HepG2 (cell line): Measurements from ENCODE around the gene RBM12. TPM values are rescaled to one million over a fixed set of nuclear protein-coding genes. Genes with fewer than 3 reads are reported as not detected.

Source experiments
- ELF1 ChIP-seq: sonication (generic); formaldehyde crosslinking; IDR thresholded peaks from 2 replicates; pipeline ENCODE4 v1.4.0; 2020; ENCODE audit warnings: missing genetic modification reagents
- ESRRA ChIP-seq: sonication (generic); formaldehyde crosslinking; IDR thresholded peaks from 2 replicates; pipeline ENCODE4 v1.5.1; 2020; ENCODE audit warnings: mild to moderate bottlenecking, low read depth, missing genetic modification reagents
- EZH2 ChIP-seq: conservative IDR thresholded peaks from 2 replicates; pipeline ENCODE4 v1.6.1; 2012; ENCODE audit warnings: mild to moderate bottlenecking, low read depth, low read length, moderate library complexity
- RFXANK ChIP-seq: IDR thresholded peaks from 2 replicates; pipeline ENCODE4 v1.6.1; 2016
- SP140L ChIP-seq: sonication (generic); formaldehyde crosslinking; IDR thresholded peaks from 2 replicates; pipeline ENCODE4 v1.4.0; 2020; ENCODE audit warnings: missing genetic modification reagents, borderline replicate concordance
- U2AF1 ChIP-seq: fragments of 200-400 bp; formaldehyde crosslinking; optimal IDR thresholded peaks from 2 replicates; pipeline ENCODE3; 2017; ENCODE audit warnings: mild to moderate bottlenecking, low read depth, low read length
- YEATS2 ChIP-seq: sonication (generic); formaldehyde crosslinking; IDR thresholded peaks from 2 replicates; pipeline ENCODE4 v1.4.0; 2020; ENCODE audit warnings: missing genetic modification reagents, borderline replicate concordance
- ZBTB7A ChIP-seq: sonication (generic); formaldehyde crosslinking; IDR thresholded peaks from 2 replicates; pipeline ENCODE4 v1.8.0; 2022; ENCODE audit warnings: mild to moderate bottlenecking, missing genetic modification reagents
- ZNF383 ChIP-seq: sonication (generic); formaldehyde crosslinking; IDR thresholded peaks from 2 replicates; pipeline ENCODE4 v1.4.0; 2020; ENCODE audit warnings: missing genetic modification reagents, mild to moderate bottlenecking, borderline replicate concordance
- ZNF468 ChIP-seq: sonication (generic); formaldehyde crosslinking; IDR thresholded peaks from 2 replicates; pipeline ENCODE4 v1.8.0; 2022; ENCODE audit warnings: mild to moderate bottlenecking, moderate library complexity, missing genetic modification reagents
- ZNF713 ChIP-seq: sonication (generic); formaldehyde crosslinking; IDR thresholded peaks from 2 replicates; pipeline ENCODE4 v1.4.0; 2020; ENCODE audit warnings: mild to moderate bottlenecking, missing genetic modification reagents
- ZNF737 ChIP-seq: sonication (generic); formaldehyde crosslinking; IDR thresholded peaks from 2 replicates; pipeline ENCODE4 v1.5.0; 2020; ENCODE audit warnings: missing genetic modification reagents, mild to moderate bottlenecking, borderline replicate concordance
- polyA plus RNA-seq, 8 experiments: library from polyadenylated mRNA; depleted of rRNA in 3 of 8; stranded (reverse) in 7 of 8; unstranded in 1 of 8; fragments of >200 nt; fragmentation: Illumina TruSeq in 4 of 8; extraction: Trizol in 4 of 8; gene quantifications; 2 replicates each; pipeline versions ENCODE4 v1.2.1 to v1.2.3, GENCODE V29; 2011 to 2016; ENCODE audit warnings: low read depth in 4 of 8, missing spikeins in 1 of 8, mixed read lengths in 1 of 8; ENCODE audit not compliant: insufficient read depth in 1 of 8
- total RNA-seq, 5 experiments: library from RNA; depleted of rRNA; stranded (reverse); fragments of >200 nt; fragmentation: Illumina TruSeq; extraction: Trizol; gene quantifications; 2 replicates each; pipeline ENCODE4 v1.2.3, GENCODE V29; 2016; ENCODE audit warnings: low read depth in 1 of 5
- TF ChIP-seq, protein P1 (sequence below): sonication (generic); formaldehyde crosslinking; IDR thresholded peaks from 2 replicates; pipeline ENCODE4 v1.8.0; 2022; ENCODE audit warnings: mild to moderate bottlenecking, missing genetic modification reagents, borderline replicate concordance
- TF ChIP-seq, protein P2 (sequence below): sonication (generic); formaldehyde crosslinking; IDR thresholded peaks from 2 replicates; pipeline ENCODE4 v1.4.0; 2020; ENCODE audit warnings: mild to moderate bottlenecking, missing genetic modification reagents
- TF ChIP-seq, protein P3 (sequence below): sonication (generic); formaldehyde crosslinking; IDR thresholded peaks from 2 replicates; pipeline ENCODE4 v1.4.0; 2020; ENCODE audit warnings: missing genetic modification reagents
- TF ChIP-seq, protein P4 (sequence below): sonication (generic); formaldehyde crosslinking; IDR thresholded peaks from 2 replicates; pipeline ENCODE4 v1.8.0; 2022; ENCODE audit warnings: missing genetic modification reagents, mild to moderate bottlenecking, borderline replicate concordance
- TF ChIP-seq, protein P5 (sequence below), 2 experiments: sonication (generic) in 1 of 2; formaldehyde crosslinking in 1 of 2; IDR thresholded peaks; 2 replicates each; pipeline versions ENCODE4 v1.4.0 to v1.6.1; 2018 to 2020; ENCODE audit warnings: missing genetic modification reagents in 2 of 2, borderline replicate concordance in 1 of 2, low read depth in 1 of 2, mild to moderate bottlenecking in 1 of 2, missing biosample characterization in 1 of 2

RBM12 gene
- total and polyA plus RNA-seq, 2 of the 13 experiments (the other 11 are each of a cell fraction or from before 2014, with no cell fraction given): 97.9 to 104 TPM

DNA sequence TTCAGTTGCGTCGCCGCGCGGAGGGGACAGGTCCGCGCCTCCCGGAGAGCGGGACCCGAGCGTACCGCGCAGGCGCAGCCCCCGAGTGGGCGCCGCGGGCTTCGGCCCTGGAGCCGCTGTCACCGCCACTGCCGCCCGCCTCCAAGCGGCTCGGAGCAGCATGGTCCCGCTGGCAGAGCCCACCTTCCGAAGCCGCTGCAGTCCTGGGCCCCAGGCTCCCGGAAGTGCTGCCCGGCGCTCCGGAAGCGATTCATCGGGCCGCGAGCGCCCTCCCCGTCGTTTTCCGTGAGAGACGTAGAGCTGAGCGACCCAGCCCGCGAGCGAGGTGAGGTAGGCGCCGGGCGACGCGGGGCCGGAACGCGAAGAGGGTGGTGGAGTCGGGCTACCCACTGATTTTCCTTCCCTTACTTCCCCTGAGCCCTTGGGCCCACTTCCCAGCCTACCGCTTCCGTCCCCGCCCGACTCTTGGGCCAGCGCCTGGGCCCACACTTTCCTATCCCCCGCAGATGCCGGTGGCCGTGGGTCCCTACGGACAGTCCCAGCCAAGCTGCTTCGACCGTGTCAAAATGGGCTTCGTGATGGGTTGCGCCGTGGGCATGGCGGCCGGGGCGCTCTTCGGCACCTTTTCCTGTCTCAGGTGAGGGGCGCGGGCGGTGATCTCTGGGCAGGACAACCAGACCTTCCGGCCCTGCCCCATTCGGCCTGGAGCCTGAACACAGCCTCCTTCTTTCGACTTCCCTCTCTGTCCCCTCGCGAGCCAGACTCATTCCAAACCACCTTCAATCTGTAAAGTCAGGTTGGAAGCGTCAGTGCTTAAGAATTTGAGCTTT, 34.6 kb upstream of the RBM12 start, which contains the start of the genes NFS1 and ROMO1 (continued):
- TF ChIP-seq, protein P1, sequence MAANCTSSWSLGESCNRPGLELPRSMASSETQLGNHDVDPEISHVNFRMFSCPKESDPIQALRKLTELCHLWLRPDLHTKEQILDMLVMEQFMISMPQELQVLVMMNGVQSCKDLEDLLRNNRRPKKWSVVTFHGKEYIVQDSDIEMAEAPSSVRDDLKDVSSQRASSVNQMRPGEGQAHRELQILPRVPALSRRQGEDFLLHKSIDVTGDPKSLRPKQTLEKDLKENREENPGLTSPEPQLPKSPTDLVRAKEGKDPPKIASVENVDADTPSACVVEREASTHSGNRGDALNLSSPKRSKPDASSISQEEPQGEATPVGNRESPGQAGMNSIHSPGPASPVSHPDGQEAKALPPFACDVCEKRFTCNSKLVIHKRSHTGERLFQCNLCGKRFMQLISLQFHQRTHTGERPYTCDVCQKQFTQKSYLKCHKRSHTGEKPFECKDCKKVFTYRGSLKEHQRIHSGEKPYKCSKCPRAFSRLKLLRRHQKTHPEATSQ (CRISPR knock-in tag): peak; percentile 99
- TF ChIP-seq U2AF1 (no peak), ZNF468 (CRISPR knock-in tag) (peak; percentile 95; the same call in 1 of the 2 replicates), ZNF383 (CRISPR knock-in tag) (peak; percentile 55; the same call in 1 of the 2 replicates), ELF1 (CRISPR knock-in tag) (peak; percentile 95), ZNF713 (0 out of 2 replicates have a peak, but pooled peaks have one; percentile 84), RFXANK (CRISPR knock-in tag) (peak; percentile 66; the same call in 1 of the 2 replicates), ESRRA (CRISPR knock-in tag) (peak; percentile 94), EZH2 (no peak), YEATS2 (CRISPR knock-in tag) (peak; percentile 98), ZBTB7A (peak; percentile 86), ZNF737 (CRISPR knock-in tag) (peak; percentile 99), SP140L (peak; percentile 88; the same call in 1 of the 2 replicates)
- TF ChIP-seq, protein P2, sequence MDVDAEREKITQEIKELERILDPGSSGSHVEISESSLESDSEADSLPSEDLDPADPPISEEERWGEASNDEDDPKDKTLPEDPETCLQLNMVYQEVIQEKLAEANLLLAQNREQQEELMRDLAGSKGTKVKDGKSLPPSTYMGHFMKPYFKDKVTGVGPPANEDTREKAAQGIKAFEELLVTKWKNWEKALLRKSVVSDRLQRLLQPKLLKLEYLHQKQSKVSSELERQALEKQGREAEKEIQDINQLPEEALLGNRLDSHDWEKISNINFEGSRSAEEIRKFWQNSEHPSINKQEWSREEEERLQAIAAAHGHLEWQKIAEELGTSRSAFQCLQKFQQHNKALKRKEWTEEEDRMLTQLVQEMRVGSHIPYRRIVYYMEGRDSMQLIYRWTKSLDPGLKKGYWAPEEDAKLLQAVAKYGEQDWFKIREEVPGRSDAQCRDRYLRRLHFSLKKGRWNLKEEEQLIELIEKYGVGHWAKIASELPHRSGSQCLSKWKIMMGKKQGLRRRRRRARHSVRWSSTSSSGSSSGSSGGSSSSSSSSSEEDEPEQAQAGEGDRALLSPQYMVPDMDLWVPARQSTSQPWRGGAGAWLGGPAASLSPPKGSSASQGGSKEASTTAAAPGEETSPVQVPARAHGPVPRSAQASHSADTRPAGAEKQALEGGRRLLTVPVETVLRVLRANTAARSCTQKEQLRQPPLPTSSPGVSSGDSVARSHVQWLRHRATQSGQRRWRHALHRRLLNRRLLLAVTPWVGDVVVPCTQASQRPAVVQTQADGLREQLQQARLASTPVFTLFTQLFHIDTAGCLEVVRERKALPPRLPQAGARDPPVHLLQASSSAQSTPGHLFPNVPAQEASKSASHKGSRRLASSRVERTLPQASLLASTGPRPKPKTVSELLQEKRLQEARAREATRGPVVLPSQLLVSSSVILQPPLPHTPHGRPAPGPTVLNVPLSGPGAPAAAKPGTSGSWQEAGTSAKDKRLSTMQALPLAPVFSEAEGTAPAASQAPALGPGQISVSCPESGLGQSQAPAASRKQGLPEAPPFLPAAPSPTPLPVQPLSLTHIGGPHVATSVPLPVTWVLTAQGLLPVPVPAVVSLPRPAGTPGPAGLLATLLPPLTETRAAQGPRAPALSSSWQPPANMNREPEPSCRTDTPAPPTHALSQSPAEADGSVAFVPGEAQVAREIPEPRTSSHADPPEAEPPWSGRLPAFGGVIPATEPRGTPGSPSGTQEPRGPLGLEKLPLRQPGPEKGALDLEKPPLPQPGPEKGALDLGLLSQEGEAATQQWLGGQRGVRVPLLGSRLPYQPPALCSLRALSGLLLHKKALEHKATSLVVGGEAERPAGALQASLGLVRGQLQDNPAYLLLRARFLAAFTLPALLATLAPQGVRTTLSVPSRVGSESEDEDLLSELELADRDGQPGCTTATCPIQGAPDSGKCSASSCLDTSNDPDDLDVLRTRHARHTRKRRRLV (CRISPR knock-in tag): peak; percentile 96
- TF ChIP-seq, protein P3, sequence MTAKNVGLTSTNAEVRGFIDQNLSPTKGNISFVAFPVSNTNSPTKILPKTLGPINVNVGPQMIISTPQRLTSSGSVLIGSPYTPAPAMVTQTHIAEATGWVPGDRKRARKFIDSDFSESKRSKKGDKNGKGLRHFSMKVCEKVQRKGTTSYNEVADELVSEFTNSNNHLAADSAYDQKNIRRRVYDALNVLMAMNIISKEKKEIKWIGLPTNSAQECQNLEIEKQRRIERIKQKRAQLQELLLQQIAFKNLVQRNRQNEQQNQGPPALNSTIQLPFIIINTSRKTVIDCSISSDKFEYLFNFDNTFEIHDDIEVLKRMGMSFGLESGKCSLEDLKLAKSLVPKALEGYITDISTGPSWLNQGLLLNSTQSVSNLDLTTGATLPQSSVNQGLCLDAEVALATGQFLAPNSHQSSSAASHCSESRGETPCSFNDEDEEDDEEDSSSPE (CRISPR knock-in tag): peak; percentile 96
- TF ChIP-seq, protein P4, sequence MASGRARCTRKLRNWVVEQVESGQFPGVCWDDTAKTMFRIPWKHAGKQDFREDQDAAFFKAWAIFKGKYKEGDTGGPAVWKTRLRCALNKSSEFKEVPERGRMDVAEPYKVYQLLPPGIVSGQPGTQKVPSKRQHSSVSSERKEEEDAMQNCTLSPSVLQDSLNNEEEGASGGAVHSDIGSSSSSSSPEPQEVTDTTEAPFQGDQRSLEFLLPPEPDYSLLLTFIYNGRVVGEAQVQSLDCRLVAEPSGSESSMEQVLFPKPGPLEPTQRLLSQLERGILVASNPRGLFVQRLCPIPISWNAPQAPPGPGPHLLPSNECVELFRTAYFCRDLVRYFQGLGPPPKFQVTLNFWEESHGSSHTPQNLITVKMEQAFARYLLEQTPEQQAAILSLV (CRISPR knock-in tag): peak; percentile 100
- TF ChIP-seq, protein P5, sequence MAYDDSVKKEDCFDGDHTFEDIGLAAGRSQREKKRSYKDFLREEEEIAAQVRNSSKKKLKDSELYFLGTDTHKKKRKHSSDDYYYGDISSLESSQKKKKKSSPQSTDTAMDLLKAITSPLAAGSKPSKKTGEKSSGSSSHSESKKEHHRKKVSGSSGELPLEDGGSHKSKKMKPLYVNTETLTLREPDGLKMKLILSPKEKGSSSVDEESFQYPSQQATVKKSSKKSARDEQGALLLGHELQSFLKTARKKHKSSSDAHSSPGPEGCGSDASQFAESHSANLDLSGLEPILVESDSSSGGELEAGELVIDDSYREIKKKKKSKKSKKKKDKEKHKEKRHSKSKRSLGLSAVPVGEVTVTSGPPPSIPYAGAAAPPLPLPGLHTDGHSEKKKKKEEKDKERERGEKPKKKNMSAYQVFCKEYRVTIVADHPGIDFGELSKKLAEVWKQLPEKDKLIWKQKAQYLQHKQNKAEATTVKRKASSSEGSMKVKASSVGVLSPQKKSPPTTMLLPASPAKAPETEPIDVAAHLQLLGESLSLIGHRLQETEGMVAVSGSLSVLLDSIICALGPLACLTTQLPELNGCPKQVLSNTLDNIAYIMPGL (CRISPR knock-in tag; IDR thresholded peaks at IDR 0.05; ENCODE audit: borderline replicate concordance in 1 of 2, low read depth in 1 of 2): peak; percentile 100
